ENCODE results near the gene ZNF451.

DNA sequence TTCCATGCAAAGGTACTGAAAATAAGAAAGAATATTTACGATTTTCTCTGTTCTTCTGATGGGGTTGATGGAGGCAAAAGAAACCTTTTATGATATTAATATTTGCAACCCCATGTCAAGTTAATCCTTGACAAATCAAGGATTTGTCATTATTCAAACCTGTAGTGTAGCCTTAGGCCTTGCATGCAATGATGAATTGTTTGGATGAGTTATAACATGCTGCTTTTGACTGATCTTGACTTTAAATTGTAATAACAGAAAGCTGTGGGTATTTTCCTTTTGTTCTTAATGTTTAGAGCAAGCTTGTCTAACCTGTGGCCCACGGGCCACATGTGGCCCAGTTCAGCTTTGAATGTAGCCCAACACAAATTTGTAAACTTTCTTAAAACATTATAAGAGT, 69.1 kb downstream of the ZNF451 start:
- TF ChIP-seq EP300 (IDR thresholded peaks at IDR 0.05) (no peak), POLR2A (IDR thresholded peaks at IDR 0.05) (no peak)
